PFSK-1 (cell line): ENCODE data around the gene TLR9.

Experiments used
- FOXP2 ChIP-seq: optimal IDR thresholded peaks from 2 replicates; pipeline ENCODE3; 2011; ENCODE audit warnings: borderline replicate concordance, control low read depth, inconsistent platforms; ENCODE audit not compliant: insufficient read depth; ENCODE audit errors: extremely low read length, extremely low read depth
- POLR2AphosphoS5 ChIP-seq: IDR thresholded peaks from 2 replicates; pipeline ENCODE4 v1.6.1; 2012; ENCODE audit warnings: low read depth, mild to moderate bottlenecking, control low read depth, low read length, moderate library complexity
- REST ChIP-seq, 2 experiments: IDR thresholded peaks; 2 replicates each; pipeline versions ENCODE4 v1.6.1 to v1.8.0; 2011 to 2012; ENCODE audit warnings: low read depth in 2 of 2, low read length in 2 of 2, control low read depth in 1 of 2, inconsistent platforms in 1 of 2, mild to moderate bottlenecking in 1 of 2, moderate library complexity in 1 of 2; ENCODE audit not compliant: insufficient read depth in 1 of 2
- SIN3A ChIP-seq: IDR thresholded peaks from 2 replicates; pipeline ENCODE4 v1.6.1; 2012; ENCODE audit warnings: mild to moderate bottlenecking, low read length, moderate library complexity, borderline replicate concordance; ENCODE audit not compliant: insufficient read depth
- TAF1 ChIP-seq: IDR thresholded peaks from 2 replicates; pipeline ENCODE4 v1.6.1; 2012; ENCODE audit warnings: low read length, control low read depth, borderline replicate concordance; ENCODE audit not compliant: insufficient read depth

TLR9 gene

GRCh38 chr3:52185837-52186236, 39.6 kb downstream of the TLR9 start:
- TF ChIP-seq SIN3A: no peak
- TF ChIP-seq REST (IDR thresholded peaks at IDR 0.05; ENCODE audit: insufficient read depth in 1 of 2, low read depth in 2 of 2, low read length in 2 of 2): no peak

GRCh38 chr3:52185311-52185710, 40.1 kb downstream of the TLR9 start:
- TF ChIP-seq REST (IDR thresholded peaks at IDR 0.05; ENCODE audit: insufficient read depth in 1 of 2, low read depth in 2 of 2, low read length in 2 of 2) (no peak), SIN3A (no peak), TAF1 (no peak), FOXP2 (no peak), POLR2AphosphoS5 (no peak)

GRCh38 chr3:52184690-52185089, 40.8 kb downstream of the TLR9 start:
- TF ChIP-seq FOXP2 (no peak), REST (IDR thresholded peaks at IDR 0.05; ENCODE audit: insufficient read depth in 1 of 2, low read depth in 2 of 2, low read length in 2 of 2) (no peak), TAF1 (no peak)

GRCh38 chr3:52183786-52184445, 41.5 kb downstream of the TLR9 start:
- no peak for TF ChIP-seq FOXP2
- no peak for TF ChIP-seq TAF1
- TF ChIP-seq POLR2AphosphoS5: no peak
- no peak for TF ChIP-seq SIN3A
- TF ChIP-seq REST (IDR thresholded peaks at IDR 0.05; ENCODE audit: insufficient read depth in 1 of 2, low read depth in 2 of 2, low read length in 2 of 2): no peak

GRCh38 chr3:52182691-52183090, 42.8 kb downstream of the TLR9 start:
- TF ChIP-seq FOXP2 (no peak), REST (IDR thresholded peaks at IDR 0.05; ENCODE audit: insufficient read depth in 1 of 2, low read depth in 2 of 2, low read length in 2 of 2) (no peak), POLR2AphosphoS5 (no peak), SIN3A (no peak), TAF1 (no peak)
